HG02623 (cell line): ENCODE measurements around the gene AKNA.
A peak's percentile ranks its signal among the peaks of the same experiment; 100 is the strongest.

Experiments used
- ATAC-seq: cut with Tn5 transposase; IDR thresholded peaks from one replicate; pipeline ENCODE4 v1.9.1; 2021; ENCODE audit warnings: moderate library complexity; ENCODE audit not compliant: unreplicated experiment

The AKNA gene

GRCh38 chr9:114396558-114397218 is 8.9 kb upstream of the AKNA start:
- no peak for ATAC-seq

DNA sequence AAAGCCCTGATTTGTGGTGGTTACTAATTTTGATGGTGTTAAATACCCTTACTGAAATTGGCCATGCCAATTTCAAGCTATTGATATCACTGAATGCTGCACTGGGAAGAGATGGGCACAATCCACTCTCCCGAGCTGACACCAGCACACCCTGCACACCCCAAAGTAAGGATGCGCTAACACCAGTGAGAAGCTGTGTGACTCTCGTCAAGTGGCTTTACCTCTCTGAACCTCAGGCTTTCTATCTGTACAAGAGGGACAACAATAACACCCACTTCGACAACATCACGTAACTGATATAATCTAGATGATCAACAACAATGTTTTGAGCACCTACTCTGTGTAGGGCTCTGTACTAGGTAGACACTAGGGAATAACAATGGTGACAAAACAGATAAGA is 8.0 kb upstream of the AKNA start:
- no peak for ATAC-seq

DNA sequence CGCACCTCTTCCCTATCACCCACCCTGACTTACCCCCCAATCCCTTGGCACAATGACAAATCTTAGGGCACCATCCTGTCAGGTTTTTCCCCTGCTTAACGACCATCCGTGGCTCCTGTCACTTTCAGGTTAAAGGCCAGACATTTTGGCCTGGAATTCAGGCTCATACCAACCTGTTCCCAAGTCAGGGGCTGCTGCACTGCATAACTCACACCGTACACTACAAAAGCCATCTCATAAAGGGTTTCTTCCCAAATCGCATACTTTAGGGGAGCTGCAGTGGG is 7.5 kb upstream of the AKNA start:
- no peak for ATAC-seq

GRCh38 chr9:114394523-114395333 is 6.9 kb upstream of the AKNA start:
- ATAC-seq, result no peak

- ATAC-seq, result no peak
These were observed 4.9 kb upstream of the AKNA start for GRCh38 chr9:114392749-114393112.

- no peak for ATAC-seq
These were observed 3.2 kb upstream of the AKNA start for GRCh38 chr9:114390952-114391351.

- no peak for ATAC-seq
These were observed 2.0 kb upstream of the AKNA start for GRCh38 chr9:114389612-114390368.

DNA sequence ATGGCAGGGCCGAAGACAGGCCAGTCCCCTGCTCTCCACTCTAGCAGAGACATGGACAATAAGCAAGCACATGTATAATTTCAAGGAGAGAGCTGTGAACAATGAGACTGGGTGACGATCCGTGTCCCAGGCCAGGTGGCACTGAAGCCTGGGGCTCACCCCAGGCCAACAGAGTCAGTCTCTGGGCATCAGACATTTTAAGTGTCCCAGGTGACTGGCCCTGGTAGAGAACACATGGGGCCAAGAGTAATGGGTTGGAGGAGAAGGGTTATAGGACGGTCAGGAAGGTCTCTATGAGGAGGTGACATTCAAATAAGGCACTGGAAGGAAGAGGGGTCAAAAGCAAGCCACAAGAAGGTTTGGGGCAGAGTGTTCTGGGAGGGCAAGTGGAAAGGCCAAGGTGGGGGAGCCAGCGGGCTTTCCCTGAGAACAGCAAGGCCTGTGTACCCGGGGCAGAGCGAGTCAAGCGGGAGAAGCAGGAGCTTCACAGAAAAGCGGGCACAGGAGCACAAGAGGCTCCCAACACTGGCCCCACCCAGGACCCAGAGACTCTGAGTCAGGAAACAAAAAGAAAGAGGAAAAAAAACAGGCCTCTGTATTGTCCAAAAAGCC is 1.1 kb upstream of the AKNA start:
- no peak for ATAC-seq

GRCh38 chr9:114388357-114388682 is 538 bp upstream of the AKNA start:
- ATAC-seq, result no peak

DNA sequence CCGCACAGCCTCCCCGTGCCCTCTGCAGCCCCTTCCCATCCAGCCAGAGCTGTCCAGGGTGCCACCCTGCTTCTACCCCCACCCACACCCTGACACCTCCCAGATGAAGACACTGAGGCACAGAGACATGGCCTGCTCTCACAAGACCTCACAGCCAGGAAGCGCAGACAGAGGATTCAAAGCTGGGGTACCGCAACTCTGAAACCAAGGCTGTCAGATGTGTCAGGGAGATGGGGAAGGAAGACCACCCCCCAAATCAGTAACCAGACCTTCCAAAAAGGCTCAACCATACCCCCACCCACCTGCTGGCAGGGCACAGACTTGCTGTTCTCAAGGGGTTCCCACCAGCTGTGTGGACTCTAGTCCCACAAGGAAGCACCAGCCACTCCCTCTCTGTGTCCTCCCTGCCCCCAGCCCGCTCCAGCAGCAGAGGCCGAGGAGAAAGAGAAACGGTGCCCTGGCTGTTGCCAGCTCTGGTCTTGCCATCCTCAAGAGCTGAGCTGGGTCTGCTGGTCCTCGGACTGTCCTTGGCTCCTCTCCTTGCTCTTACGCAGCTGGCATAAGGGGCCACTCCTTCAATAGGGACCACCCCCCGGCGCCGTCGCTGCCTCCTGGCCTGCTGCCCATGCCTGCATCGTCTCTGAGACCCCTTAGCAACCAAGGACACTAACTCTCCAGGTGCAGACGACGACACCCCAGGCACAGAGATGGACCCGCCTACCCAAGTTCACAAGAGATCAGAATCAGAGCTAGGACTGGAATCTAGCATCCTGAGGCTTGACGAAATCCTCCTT is 699 bp downstream of the AKNA start:
- no peak for ATAC-seq

DNA sequence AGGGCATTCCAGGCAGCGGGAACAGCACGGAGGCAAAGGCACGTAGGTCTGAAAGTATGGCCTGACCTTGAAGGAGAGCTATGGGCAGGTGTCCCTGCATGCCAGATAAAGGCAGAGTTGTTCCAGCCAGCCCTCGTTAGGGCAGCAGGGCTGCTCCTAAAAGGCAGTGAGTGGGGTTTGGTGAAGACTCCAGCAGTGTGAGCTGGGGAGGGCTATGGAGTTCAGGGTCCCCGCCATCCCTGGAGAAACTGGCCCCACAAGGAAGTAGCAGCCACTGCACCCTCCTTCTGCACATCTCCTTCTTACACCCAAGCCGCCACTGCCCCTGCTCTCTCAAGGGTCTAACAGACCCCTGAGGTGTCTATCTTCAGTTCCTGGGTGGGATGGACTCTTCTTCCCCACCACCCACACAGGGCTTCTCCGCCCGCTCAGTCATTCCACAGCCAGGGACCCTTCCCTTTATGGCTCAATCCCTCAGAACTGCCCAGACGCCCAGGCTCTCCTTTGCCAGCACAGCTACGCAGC is 1.4 kb downstream of the AKNA start:
- ATAC-seq, result no peak

GRCh38 chr9:114385397-114386181 is 2.2 kb downstream of the AKNA start:
- ATAC-seq, result peak; percentile 76

GRCh38 chr9:114384836-114385396 is 2.9 kb downstream of the AKNA start:
- ATAC-seq, result no peak

- ATAC-seq, result no peak
These were observed 3.4 kb downstream of the AKNA start for GRCh38 chr9:114384341-114384740.

GRCh38 chr9:114383521-114384231 is 4.1 kb downstream of the AKNA start:
- no peak for ATAC-seq

- ATAC-seq, result peak; percentile 17
These were observed 4.9 kb downstream of the AKNA start for GRCh38 chr9:114382699-114383520.

DNA sequence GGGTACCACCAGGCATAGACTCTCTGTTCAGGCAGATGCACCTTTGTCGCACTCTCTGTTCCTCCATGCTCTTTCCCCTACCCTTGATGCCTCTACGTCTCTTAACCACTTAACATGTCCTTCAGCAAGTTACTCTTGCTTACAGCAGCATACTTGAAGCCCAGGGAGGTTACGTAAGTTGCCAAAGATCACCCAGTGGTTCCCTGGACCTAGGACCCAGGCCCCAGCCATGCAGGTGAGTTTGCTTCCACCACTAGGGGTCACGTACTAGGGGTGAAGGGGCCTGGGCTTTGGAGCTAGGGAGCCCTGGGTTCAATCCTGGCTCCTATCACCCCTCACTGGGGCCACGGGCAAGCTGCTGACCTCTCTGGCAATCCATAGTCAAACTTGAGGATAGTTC is 8.9 kb downstream of the AKNA start:
- no peak for ATAC-seq

DNA sequence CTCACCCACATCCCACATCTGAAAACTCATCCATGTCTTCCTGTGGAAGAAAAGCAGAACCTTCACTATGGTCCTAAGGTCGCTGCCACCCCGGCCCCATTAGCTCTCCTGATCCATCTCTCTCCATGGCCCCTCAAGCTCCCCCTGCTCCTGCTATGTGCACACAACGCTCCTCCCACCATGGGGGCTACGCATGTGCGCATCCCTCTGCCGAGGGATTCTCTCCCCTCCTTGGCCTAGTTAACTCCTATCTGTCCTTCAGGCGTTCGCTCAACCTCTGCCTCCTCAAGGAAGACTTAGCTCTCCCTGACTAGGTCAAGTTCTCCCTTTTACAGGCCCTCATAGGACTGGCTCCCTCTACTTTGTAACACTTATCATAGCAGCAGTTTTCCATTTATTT is 9.8 kb downstream of the AKNA start:
- no peak for ATAC-seq
